Testis (tissue), 3 donors: Measurements from ENCODE around the gene NKAPD1. TPM values are rescaled to one million over a fixed set of nuclear protein-coding genes. Genes with fewer than 3 reads are reported as not detected.

Experiments
- DNase-seq: peaks from one replicate; pipeline ENCODE4 v3.0.0-alpha.2; 2019
- H3K27ac ChIP-seq, 2 donors: fragments of 200-600 bp; sonication (generic); one replicate each; pipeline ENCODE4 v1.5.1; 2019
- H3K27me3 ChIP-seq: fragments of 200-600 bp; sonication (generic); one replicate; pipeline ENCODE4 v1.5.1; 2019
- H3K36me3 ChIP-seq: fragments of 200-600 bp; sonication (generic); one replicate; pipeline ENCODE4 v1.5.1; 2017; ENCODE audit warnings: low read depth; ENCODE audit errors: missing control alignments
- H3K4me1 ChIP-seq: fragments of 200-600 bp; sonication (generic); one replicate; pipeline ENCODE4 v1.5.1; 2019
- H3K4me3 ChIP-seq, 2 donors: fragments of 200-600 bp; sonication (generic); one replicate each; pipeline ENCODE4 v1.5.1; 2017 to 2019
- H3K9me3 ChIP-seq: fragments of 200-600 bp; sonication (generic); one replicate; pipeline ENCODE4 v1.5.1; 2017
- CTCF ChIP-seq, 3 experiments: fragments of 450-650 bp in 2 of 3; fragments of 200-600 bp in 1 of 3; sonication (generic) in 1 of 3; IDR thresholded peaks; one replicate each; pipeline ENCODE4 v1.5.1; 2016 to 2019; ENCODE audit warnings: antibody characterized with exemption in 3 of 3, mild to moderate bottlenecking in 2 of 3, moderate library complexity in 1 of 3
- POLR2A ChIP-seq: fragments of 450-650 bp; IDR thresholded peaks from one replicate; pipeline ENCODE4 v1.6.1; 2017; ENCODE audit warnings: antibody characterized with exemption, mild to moderate bottlenecking, moderate library complexity
- WGBS, 2 donors: methylation state at CpG; one replicate each; pipeline ENCODE4 v1.1.5; 2018; 5-methylcytosine and 5-hydroxymethylcytosine counted together
- intact Hi-C: fragments of 100-400 bp; cut with DNase I; formaldehyde crosslinking; loops from one replicate; pipeline ENCODE4 v1.15.1; 2023; ENCODE audit warnings: low total_unique reads
- polyA plus RNA-seq: library from polyadenylated mRNA; stranded (reverse); fragments of 350-450 nt; fragmentation: Illumina TruSeq; extraction: RNeasy Lipid Tissue Mini Kit (QIAGEN cat#74804); gene quantifications from one replicate; pipeline ENCODE4 v1.2.3, GENCODE V29; 2014; ENCODE audit warnings: low read depth, low replicate concordance; ENCODE audit not compliant: insufficient read depth
- total RNA-seq, 2 donors: library from RNA; depleted of rRNA; stranded (reverse); fragments of >200 nt; gene quantifications; one replicate each; pipeline ENCODE4 v1.2.3, GENCODE V29; 2016

The NKAPD1 gene
- total and polyA plus RNA-seq, 3 donors from 2014 or later: 14.8 to 20.8 (median 18.7) TPM

GRCh38 chr11:112115386-112115785, 41.3 kb downstream of the NKAPD1 start:
- intact Hi-C loops: no loop called here
- H3K4me1 ChIP-seq: no peaks in the 10 kb centered on the region
- no peaks in the 10 kb centered on the region for H3K9me3 ChIP-seq
- no peaks in the 10 kb centered on the region for H3K27me3 ChIP-seq
- no peak for TF ChIP-seq CTCF (IDR thresholded peaks at IDR 0.05)
- no peak for TF ChIP-seq POLR2A
- H3K36me3 ChIP-seq: no peaks in the 10 kb centered on the region
- 73 to 79% methylated on average over 5 of the region's 5 CpGs for WGBS, 2 donors
- no peak overlapping the region for H3K4me3 ChIP-seq
- H3K27ac ChIP-seq: no peak overlapping the region
- DNase-seq: no peak

GRCh38 chr11:112118176-112118575, 44.1 kb downstream of the NKAPD1 start:
- TF ChIP-seq POLR2A: no peak
- TF ChIP-seq CTCF (IDR thresholded peaks at IDR 0.05): no peak
- intact Hi-C loops: no loop called here
- Histone ChIP-seq H3K4me1 (no peaks in the 10 kb centered on the region), H3K9me3 (no peaks in the 10 kb centered on the region), H3K27ac (no peak overlapping the region), H3K36me3 (no peaks in the 10 kb centered on the region), H3K4me3 (no peak overlapping the region), H3K27me3 (no peaks in the 10 kb centered on the region)
- WGBS, 2 donors: 87 to 90% methylated on average over 2 of the region's 2 CpGs
- DNase-seq: no peak

GRCh38 chr11:112121981-112122615, 48.0 kb downstream of the NKAPD1 start:
- Histone ChIP-seq H3K9me3 (no peaks in the 10 kb centered on the region), H3K27me3 (no peaks in the 10 kb centered on the region), H3K4me1 (no peaks in the 10 kb centered on the region), H3K36me3 (no peaks in the 10 kb centered on the region), H3K27ac (no peak overlapping the region), H3K4me3 (no peak overlapping the region)
- DNase-seq: no peak
- WGBS, 2 donors: 95 to 98% methylated on average over 5 of the region's 5 CpGs
- intact Hi-C loops: no loop called here
- TF ChIP-seq POLR2A: no peak
- no peak for TF ChIP-seq CTCF (IDR thresholded peaks at IDR 0.05)

GRCh38 chr11:112123129-112123528, 49.0 kb downstream of the NKAPD1 start:
- TF ChIP-seq CTCF (IDR thresholded peaks at IDR 0.05): no peak
- no peak for TF ChIP-seq POLR2A
- DNase-seq: no peak
- Histone ChIP-seq H3K4me1 (no peaks in the 10 kb centered on the region), H3K36me3 (no peaks in the 10 kb centered on the region), H3K4me3 (no peak overlapping the region), H3K27me3 (no peaks in the 10 kb centered on the region), H3K9me3 (no peaks in the 10 kb centered on the region), H3K27ac (no peak overlapping the region)
- intact Hi-C loops: no loop called here
- WGBS, 2 donors: 62 to 77% methylated on average over 4 of the region's 4 CpGs

GRCh38 chr11:112127056-112127455, 53.0 kb downstream of the NKAPD1 start:
- no peaks in the 10 kb centered on the region for H3K9me3 ChIP-seq
- H3K27me3 ChIP-seq: no peaks in the 10 kb centered on the region
- DNase-seq: no peak
- 92 to 97% methylated on average over 2 of the region's 2 CpGs for WGBS, 2 donors
- no peaks in the 10 kb centered on the region for H3K4me1 ChIP-seq
- intact Hi-C loops: no loop called here
- TF ChIP-seq CTCF (IDR thresholded peaks at IDR 0.05) (no peak), POLR2A (no peak)
- H3K27ac ChIP-seq: no peak overlapping the region
- H3K4me3 ChIP-seq: no peak overlapping the region
- no peaks in the 10 kb centered on the region for H3K36me3 ChIP-seq
